ENCODE data around the gene SPPL3. TPM values are rescaled to one million over a fixed set of nuclear protein-coding genes. Genes with fewer than 3 reads are reported as not detected.
A peak's percentile ranks its signal among the peaks of the same experiment; 100 is the strongest.

The SPPL3 gene
- total RNA-seq, 4 donors from 2014 or later, result 25.7 to 37.5 (median 34.7) TPM

GRCh38 chr12:120830966-120831365 lies 73.2 kb downstream of the SPPL3 start:
- intact Hi-C loops (cut with DNase I), result no loop called here
- no peak for DNase-seq
- Histone ChIP-seq H3K4me3 (replicated peaks in 1 of 3) (no peak overlapping the region), H3K27me3 (no peaks in the 10 kb centered on the region), H3K36me3 (no peaks in the 10 kb centered on the region), H3K9me3 (no peaks in the 10 kb centered on the region), H3K4me1 (peaks cover 58 to 62% of the 10 kb centered on the region in 2 donors), H3K27ac (no peak overlapping the region)
- WGBS, 2 donors, result 92 to 93% methylated on average over 4 of the region's 4 CpGs
- TF ChIP-seq POLR2A (IDR thresholded peaks at IDR 0.05) (no peak), CTCF (IDR thresholded peaks at IDR 0.05) (no peak)

GRCh38 chr12:120830052-120830940 lies 73.9 kb downstream of the SPPL3 start:
- Histone ChIP-seq H3K9me3 (no peaks in the 10 kb centered on the region), H3K27ac (no peak overlapping the region), H3K4me3 (replicated peaks in 1 of 3) (no peak overlapping the region), H3K27me3 (no peaks in the 10 kb centered on the region), H3K4me1 (peaks cover 56 to 64% of the 10 kb centered on the region in 2 donors), H3K36me3 (no peaks in the 10 kb centered on the region)
- intact Hi-C loops (cut with DNase I), result no loop called here
- TF ChIP-seq CTCF (IDR thresholded peaks at IDR 0.05) (no peak), POLR2A (IDR thresholded peaks at IDR 0.05) (no peak)
- no peak for DNase-seq
- WGBS, 2 donors, result 46 to 69% methylated on average over 3 of the region's 3 CpGs

- Histone ChIP-seq H3K27ac (peak overlapping the region in 1 of 3 donors; percentile 9), H3K36me3 (no peaks in the 10 kb centered on the region), H3K4me1 (peaks cover 25 to 47% of the 10 kb centered on the region in 2 donors), H3K27me3 (no peaks in the 10 kb centered on the region), H3K4me3 (replicated peaks in 1 of 3) (no peak overlapping the region), H3K9me3 (no peaks in the 10 kb centered on the region)
- WGBS, 2 donors, result 53 to 69% methylated on average over 4 of the region's 4 CpGs
- TF ChIP-seq POLR2A (IDR thresholded peaks at IDR 0.05), result no peak
- no peak for TF ChIP-seq CTCF (IDR thresholded peaks at IDR 0.05)
- DNase-seq, result peak; percentile 30 to 34
- intact Hi-C loops (cut with DNase I), result no loop called here
Observed at GRCh38 chr12:120826335-120826734, 77.8 kb downstream of the SPPL3 start.

- no peak for TF ChIP-seq CTCF (IDR thresholded peaks at IDR 0.05)
- no peak for TF ChIP-seq POLR2A (IDR thresholded peaks at IDR 0.05)
- DNase-seq, result no peak
- intact Hi-C loops (cut with DNase I), result no loop called here
Observed at GRCh38 chr12:120825337-120825736, 78.8 kb downstream of the SPPL3 start.

GRCh38 chr12:120822832-120823503 lies 81.2 kb downstream of the SPPL3 start:
- Histone ChIP-seq H3K27me3 (no peaks in the 10 kb centered on the region), H3K36me3 (no peaks in the 10 kb centered on the region), H3K4me1 (peaks cover 16 to 33% of the 10 kb centered on the region in 2 donors), H3K4me3 (replicated peaks in 1 of 3) (no peak overlapping the region), H3K9me3 (no peaks in the 10 kb centered on the region), H3K27ac (no peak overlapping the region)
- TF ChIP-seq POLR2A (IDR thresholded peaks at IDR 0.05), result no peak
- TF ChIP-seq CTCF (IDR thresholded peaks at IDR 0.05), result no peak
- WGBS, 2 donors, result 45 to 66% methylated on average over 8 to 9 of the region's 9 CpGs
- intact Hi-C loops (cut with DNase I), result no loop called here
- no peak for DNase-seq

More at GRCh38 chr12:120825337-120825736, 78.8 kb downstream of the SPPL3 start:
- Histone ChIP-seq H3K36me3 (no peaks in the 10 kb centered on the region), H3K9me3 (no peaks in the 10 kb centered on the region), H3K27ac (no peak overlapping the region), H3K27me3 (no peaks in the 10 kb centered on the region), H3K4me3 (replicated peaks in 1 of 3) (no peak overlapping the region), H3K4me1 (peaks cover 21 to 39% of the 10 kb centered on the region in 2 donors)
- 71 to 73% methylated on average over 3 of the region's 3 CpGs for WGBS, 2 donors
